ENCODE data around the gene NOL9. TPM values are rescaled to one million over a fixed set of nuclear protein-coding genes. Genes with fewer than 3 reads are reported as not detected.
A peak's percentile ranks its signal among the peaks of the same experiment; 100 is the strongest.

Gene NOL9
- total RNA-seq, 2 donors from 2014 or later, result 62.3 to 77.7 TPM

GRCh38 chr1:6507037-6507428, 47.3 kb downstream of the NOL9 start:
- H3K9me3 ChIP-seq (ENCODE audit: control insufficient read depth, low read length, poor library complexity, severe bottlenecking), result no peaks in the 10 kb centered on the region
- Mint-ChIP-seq H3K4me3 (no peak overlapping the region), H3K4me1 (peaks cover 3% of the 10 kb centered on the region), H3K36me3 (ENCODE audit: low read depth) (no peaks in the 10 kb centered on the region), H3K27ac (peak overlapping the region; percentile 54), H3K27me3 (peaks cover 15% of the 10 kb centered on the region)
- no peak for DNase-seq
- no peak for ATAC-seq

GRCh38 chr1:6506210-6507036, 47.9 kb downstream of the NOL9 start:
- H3K27ac Mint-ChIP-seq, result peak overlapping the region; percentile 54
- H3K4me1 Mint-ChIP-seq, result peaks cover 3% of the 10 kb centered on the region
- H3K27me3 Mint-ChIP-seq, result peaks cover 16% of the 10 kb centered on the region
- H3K36me3 Mint-ChIP-seq (ENCODE audit: low read depth), result no peaks in the 10 kb centered on the region
- ATAC-seq, result no peak
- no peak overlapping the region for H3K4me3 Mint-ChIP-seq
- no peaks in the 10 kb centered on the region for H3K9me3 ChIP-seq (ENCODE audit: control insufficient read depth, low read length, poor library complexity, severe bottlenecking)
- DNase-seq, result no peak

GRCh38 chr1:6505367-6506209, 48.7 kb downstream of the NOL9 start:
- ATAC-seq (no peak), DNase-seq (no peak)
- peaks cover 6% of the 10 kb centered on the region for H3K4me1 Mint-ChIP-seq
- no peaks in the 10 kb centered on the region for H3K36me3 Mint-ChIP-seq (ENCODE audit: low read depth)
- H3K27me3 Mint-ChIP-seq, result peaks cover 19% of the 10 kb centered on the region
- peak overlapping the region; percentile 41 for H3K4me3 Mint-ChIP-seq
- H3K9me3 ChIP-seq (ENCODE audit: control insufficient read depth, low read length, poor library complexity, severe bottlenecking), result no peaks in the 10 kb centered on the region
- no peak overlapping the region for H3K27ac Mint-ChIP-seq

DNA sequence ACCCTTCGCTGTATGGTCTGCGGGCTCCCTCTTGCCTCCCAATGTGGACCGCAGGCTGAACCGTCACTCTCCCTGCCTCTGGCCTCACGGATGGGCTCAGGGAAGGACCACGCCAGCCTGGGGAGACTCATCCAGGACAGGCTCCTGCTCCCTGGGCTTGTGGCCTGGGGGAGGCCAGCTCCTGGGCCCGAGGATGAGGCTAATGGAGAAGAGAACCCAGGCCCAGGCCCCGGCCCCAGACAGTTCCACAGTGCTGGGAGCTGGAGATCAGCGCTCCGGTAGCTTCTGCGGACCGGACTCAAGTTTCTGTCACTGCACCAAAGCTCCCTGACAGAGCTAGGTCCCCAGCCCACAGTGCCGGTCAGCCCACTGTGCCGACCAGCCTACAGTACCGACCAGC, 49.4 kb downstream of the NOL9 start:
- Mint-ChIP-seq H3K4me3 (no peak overlapping the region), H3K36me3 (ENCODE audit: low read depth) (no peaks in the 10 kb centered on the region), H3K27me3 (peaks cover 19% of the 10 kb centered on the region), H3K4me1 (peaks cover 6% of the 10 kb centered on the region), H3K27ac (no peak overlapping the region)
- no peak for ATAC-seq
- H3K9me3 ChIP-seq (ENCODE audit: control insufficient read depth, low read length, poor library complexity, severe bottlenecking), result no peaks in the 10 kb centered on the region
- no peak for DNase-seq

GRCh38 chr1:6503884-6504602, 50.3 kb downstream of the NOL9 start:
- H3K9me3 ChIP-seq (ENCODE audit: control insufficient read depth, low read length, poor library complexity, severe bottlenecking), result no peaks in the 10 kb centered on the region
- no peaks in the 10 kb centered on the region for H3K36me3 Mint-ChIP-seq (ENCODE audit: low read depth)
- H3K27ac Mint-ChIP-seq, result no peak overlapping the region
- DNase-seq (no peak), ATAC-seq (no peak)
- peaks cover 19% of the 10 kb centered on the region for H3K27me3 Mint-ChIP-seq
- no peak overlapping the region for H3K4me3 Mint-ChIP-seq
- H3K4me1 Mint-ChIP-seq, result peaks cover 6% of the 10 kb centered on the region

GRCh38 chr1:6502000-6502891, 52.1 kb downstream of the NOL9 start:
- DNase-seq (no peak), ATAC-seq (no peak)
- peaks cover 11% of the 10 kb centered on the region for H3K27me3 Mint-ChIP-seq
- H3K27ac Mint-ChIP-seq, result no peak overlapping the region
- H3K9me3 ChIP-seq (ENCODE audit: control insufficient read depth, low read length, poor library complexity, severe bottlenecking), result no peaks in the 10 kb centered on the region
- H3K4me3 Mint-ChIP-seq, result no peak overlapping the region
- peaks cover 9% of the 10 kb centered on the region for H3K4me1 Mint-ChIP-seq
- no peaks in the 10 kb centered on the region for H3K36me3 Mint-ChIP-seq (ENCODE audit: low read depth)

DNA sequence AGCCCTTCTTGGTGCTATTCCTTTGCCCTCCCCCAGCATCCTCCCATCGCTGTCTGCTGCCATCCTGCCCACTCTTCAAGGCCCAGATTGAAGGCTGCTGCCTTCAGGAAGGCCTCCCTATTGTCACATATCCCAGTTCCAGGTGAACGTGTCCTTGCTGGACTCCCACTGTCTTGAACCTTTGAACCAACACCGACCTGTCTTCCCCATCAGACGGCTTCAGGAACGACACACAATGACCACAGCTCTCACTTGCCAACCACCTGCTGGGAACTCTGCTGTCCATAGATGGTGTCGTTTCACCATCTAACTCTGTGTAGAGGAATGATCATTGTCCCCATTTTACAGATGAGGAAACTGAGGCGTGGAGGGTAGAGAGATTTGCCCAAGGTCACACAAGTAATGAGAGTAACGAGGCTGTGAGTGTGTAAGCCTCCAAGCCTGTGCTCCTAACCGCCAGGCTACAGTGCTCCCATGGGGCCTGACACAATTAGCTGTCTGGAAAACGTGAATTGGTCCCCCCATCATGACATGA, 53.0 kb downstream of the NOL9 start:
- ATAC-seq (no peak), DNase-seq (no peak)
- H3K4me3 Mint-ChIP-seq, result no peak overlapping the region
- H3K27me3 Mint-ChIP-seq, result peaks cover 4% of the 10 kb centered on the region
- H3K4me1 Mint-ChIP-seq, result peaks cover 6% of the 10 kb centered on the region
- no peaks in the 10 kb centered on the region for H3K9me3 ChIP-seq (ENCODE audit: control insufficient read depth, low read length, poor library complexity, severe bottlenecking)
- peak overlapping the region; percentile 41 for H3K27ac Mint-ChIP-seq
- H3K36me3 Mint-ChIP-seq (ENCODE audit: low read depth), result no peaks in the 10 kb centered on the region

GRCh38 chr1:6500544-6501278, 53.6 kb downstream of the NOL9 start:
- H3K36me3 Mint-ChIP-seq (ENCODE audit: low read depth), result no peaks in the 10 kb centered on the region
- no peaks in the 10 kb centered on the region for H3K9me3 ChIP-seq (ENCODE audit: control insufficient read depth, low read length, poor library complexity, severe bottlenecking)
- H3K27me3 Mint-ChIP-seq, result peaks cover 4% of the 10 kb centered on the region
- H3K4me1 Mint-ChIP-seq, result peaks cover 10% of the 10 kb centered on the region
- DNase-seq (no peak), ATAC-seq (no peak)
- H3K27ac Mint-ChIP-seq, result peak overlapping the region; percentile 41
- H3K4me3 Mint-ChIP-seq, result no peak overlapping the region

DNA sequence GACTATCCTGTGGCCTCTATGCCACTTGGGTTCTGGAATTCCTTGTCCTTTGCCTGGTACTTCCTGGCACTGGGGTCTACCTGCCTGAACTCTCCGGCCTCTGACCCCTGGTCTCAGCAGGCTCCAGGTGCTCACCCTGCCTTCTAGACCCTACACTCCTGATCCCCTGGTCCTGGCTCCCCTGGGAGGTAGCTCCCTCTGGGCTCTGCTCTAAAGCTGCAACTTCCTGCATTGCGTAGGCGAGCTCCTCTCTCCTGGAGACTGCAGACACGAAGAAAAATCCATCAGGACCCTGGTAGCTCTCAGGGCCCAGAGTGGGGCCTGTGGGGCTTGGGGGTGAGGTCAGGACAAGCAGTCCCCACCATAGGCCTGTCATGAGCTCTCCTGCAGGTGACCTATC, 55.0 kb downstream of the NOL9 start:
- Mint-ChIP-seq H3K27me3 (peaks cover 4% of the 10 kb centered on the region), H3K27ac (no peak overlapping the region), H3K36me3 (ENCODE audit: low read depth) (no peaks in the 10 kb centered on the region), H3K4me1 (peaks cover 13% of the 10 kb centered on the region), H3K4me3 (peak overlapping the region; percentile 12)
- DNase-seq (no peak), ATAC-seq (no peak)
- H3K9me3 ChIP-seq (ENCODE audit: control insufficient read depth, low read length, poor library complexity, severe bottlenecking), result no peaks in the 10 kb centered on the region

DNA sequence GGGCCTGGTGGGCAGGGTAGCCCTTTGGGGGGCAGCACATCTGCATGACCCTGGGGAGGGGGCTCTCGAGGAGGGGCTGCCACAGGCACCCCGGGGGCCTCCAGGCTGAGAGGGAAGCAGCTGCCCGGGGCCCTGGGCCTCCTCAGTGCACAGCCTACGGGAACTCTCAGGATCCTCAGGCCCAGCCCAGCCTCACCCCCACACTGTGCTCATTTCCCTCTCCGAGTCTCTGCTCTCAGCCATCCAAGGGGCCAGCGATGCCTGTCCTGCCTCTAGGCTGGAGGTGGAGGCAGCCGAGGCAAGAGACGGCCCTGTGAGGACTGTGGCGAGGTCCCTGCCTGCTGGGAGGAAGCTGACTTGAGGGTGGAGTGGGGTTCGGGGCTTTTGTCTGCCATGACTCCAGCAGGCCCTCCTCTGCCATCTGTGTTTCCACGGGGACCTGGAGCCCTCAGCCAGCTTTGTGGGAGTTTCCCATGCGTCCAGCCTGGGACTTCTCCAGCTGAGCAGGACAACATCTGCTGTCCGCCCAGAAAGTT, 55.7 kb downstream of the NOL9 start:
- Mint-ChIP-seq H3K4me1 (peaks cover 13% of the 10 kb centered on the region), H3K27ac (no peak overlapping the region), H3K36me3 (ENCODE audit: low read depth) (no peaks in the 10 kb centered on the region), H3K4me3 (no peak overlapping the region), H3K27me3 (peaks cover 4% of the 10 kb centered on the region)
- DNase-seq (no peak), ATAC-seq (no peak)
- H3K9me3 ChIP-seq (ENCODE audit: control insufficient read depth, low read length, poor library complexity, severe bottlenecking), result no peaks in the 10 kb centered on the region

DNA sequence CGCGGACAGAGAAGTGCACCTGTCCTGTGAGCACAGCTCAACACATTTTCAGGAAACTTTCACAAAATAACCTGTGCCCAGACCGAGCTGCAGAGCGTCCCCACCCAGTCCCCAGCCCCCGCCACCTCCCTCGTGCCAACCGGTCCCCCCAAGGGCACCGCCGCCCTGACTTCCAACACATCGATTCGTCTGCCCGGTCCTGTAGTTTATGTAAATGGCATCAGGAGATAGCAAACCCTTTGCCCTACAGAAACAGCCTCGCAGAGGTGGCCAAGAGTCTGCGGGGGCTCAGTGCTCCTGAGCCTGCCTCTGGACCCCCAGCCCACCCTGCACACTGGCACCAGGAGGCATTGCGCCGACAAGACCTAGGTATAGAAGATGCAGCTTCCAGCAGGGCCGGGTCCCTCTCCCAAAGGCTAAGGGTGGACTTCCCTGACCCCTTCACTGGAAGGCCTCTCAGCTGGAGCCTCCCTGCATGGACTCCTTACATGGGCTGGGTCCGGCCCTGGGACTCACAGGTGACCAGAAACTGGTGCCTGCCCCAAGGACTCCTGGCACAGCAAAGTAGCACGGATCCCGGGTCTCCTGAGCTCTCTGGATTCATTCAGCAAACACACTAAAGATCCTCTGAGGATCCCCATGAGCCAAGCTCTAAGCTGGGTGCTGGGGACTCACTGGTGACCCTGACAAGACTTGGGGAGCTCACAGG, 56.3 kb downstream of the NOL9 start:
- H3K27me3 Mint-ChIP-seq, result peaks cover 4% of the 10 kb centered on the region
- no peaks in the 10 kb centered on the region for H3K36me3 Mint-ChIP-seq (ENCODE audit: low read depth)
- peaks cover 16% of the 10 kb centered on the region for H3K4me1 Mint-ChIP-seq
- H3K4me3 Mint-ChIP-seq, result peak overlapping the region; percentile 82
- H3K9me3 ChIP-seq (ENCODE audit: control insufficient read depth, low read length, poor library complexity, severe bottlenecking), result no peaks in the 10 kb centered on the region
- ATAC-seq (no peak), DNase-seq (no peak)
- H3K27ac Mint-ChIP-seq, result peak overlapping the region; percentile 47
